IMR-90 (cell line): Measurements from ENCODE around the gene STYK1. TPM values are rescaled to one million over a fixed set of nuclear protein-coding genes. Genes with fewer than 3 reads are reported as not detected.
A peak's percentile ranks its signal among the peaks of the same experiment; 100 is the strongest.
"Not testable (repeated sequence)": the region's sequence is repeated elsewhere in the genome, so short reads cannot be mapped to it uniquely, and the experiment has no call there.

Experiments
- ATAC-seq: fragments of 200-7000 bp; cut with Tn5 transposase; 2 replicates; pipeline ENCODE4 v1.9.1; 2020; ENCODE audit warnings: low read depth, mild to moderate bottlenecking, moderate library complexity
- BruUV-seq: library from RNA; stranded (reverse); fragments of 400-500 nt; replicated peaks from 2 replicates; lab custom pipeline; 2021; lab: Mats Ljungman, UMichigan
- CTCF ChIA-PET: fragments of 300-600 bp; formaldehyde crosslinking; extraction: SDS; loops from one replicate; lab custom pipeline; 2021; ENCODE audit warnings: antibody characterized with exemption; lab: Yijun Ruan, JAX
- POLR2A ChIA-PET: fragments of 300-600 bp; sonication (Branson Sonifier 250); formaldehyde crosslinking; loops from one replicate; lab custom pipeline; 2022; ENCODE audit warnings: antibody characterized with exemption; ENCODE audit not compliant: unreplicated experiment; lab: Charles Lee
- DNase-seq: peaks from one replicate; pipeline ENCODE4 v3.0.0; 2013
- H2AFZ ChIP-seq: replicated peaks from 2 replicates; pipeline ENCODE3; 2013; ENCODE audit warnings: low read length, mild to moderate bottlenecking; ENCODE audit not compliant: poor library complexity
- H2AK5ac ChIP-seq: 2 replicates; pipeline ENCODE4 v1.6.1; 2013; ENCODE audit warnings: low read depth, low read length, inconsistent platforms
- H2AK9ac ChIP-seq: replicated peaks from 2 replicates; pipeline ENCODE3; 2013; ENCODE audit warnings: mild to moderate bottlenecking, low read depth, low read length, moderate library complexity; ENCODE audit not compliant: poor library complexity
- H2BK120ac ChIP-seq: 2 replicates; pipeline ENCODE4 v1.6.1; 2013; ENCODE audit warnings: low read depth, low read length, inconsistent platforms
- H2BK15ac ChIP-seq: 3 replicates; pipeline ENCODE4 v1.6.1; 2013; ENCODE audit warnings: low read depth, low read length, inconsistent platforms
- H2BK20ac ChIP-seq: 2 replicates; pipeline ENCODE4 v1.6.1; 2013; ENCODE audit warnings: low read depth, mild to moderate bottlenecking, inconsistent platforms, low read length, moderate library complexity
- H2BK5ac ChIP-seq: 2 replicates; pipeline ENCODE4 v1.6.1; 2013; ENCODE audit warnings: mild to moderate bottlenecking, low read depth, low read length, inconsistent platforms; ENCODE audit not compliant: poor library complexity, severe bottlenecking
- H3K14ac ChIP-seq: replicated peaks from 2 replicates; pipeline ENCODE4 v1.6.1; 2013; ENCODE audit warnings: low read depth, low read length, inconsistent platforms
- H3K18ac ChIP-seq: 2 replicates; pipeline ENCODE4 v1.6.1; 2013; ENCODE audit warnings: low read depth, low read length, control low read depth
- H3K23ac ChIP-seq: 2 replicates; pipeline ENCODE4 v1.6.1; 2013; ENCODE audit warnings: low read depth, low read length, inconsistent platforms
- H3K27ac ChIP-seq: 2 replicates; pipeline ENCODE4 v1.5.1; 2013; ENCODE audit warnings: mild to moderate bottlenecking, control low read depth, low read length; ENCODE audit not compliant: insufficient read depth
- H3K27me3 ChIP-seq: 2 replicates; pipeline ENCODE4 v1.6.1; 2013; ENCODE audit warnings: low read length; ENCODE audit not compliant: control insufficient read depth, insufficient read depth
- H3K36me3 ChIP-seq: 2 replicates; pipeline ENCODE4 v1.6.1; 2013; ENCODE audit warnings: low read length, mixed read lengths; ENCODE audit not compliant: control insufficient read depth, insufficient read depth
- H3K4ac ChIP-seq: 2 replicates; pipeline ENCODE4 v1.6.1; 2013; ENCODE audit warnings: low read depth, low read length, inconsistent platforms
- H3K4me1 ChIP-seq: 2 replicates; pipeline ENCODE4 v1.6.1; 2013; ENCODE audit warnings: low read length, mixed read lengths; ENCODE audit not compliant: control insufficient read depth, insufficient read depth
- H3K4me2 ChIP-seq: 2 replicates; pipeline ENCODE4 v1.6.1; 2013; ENCODE audit warnings: low read depth, mild to moderate bottlenecking, control low read depth, low read length, moderate library complexity
- H3K4me3 ChIP-seq: 2 replicates; pipeline ENCODE4 v1.5.1; 2013; ENCODE audit warnings: low read depth, mild to moderate bottlenecking, control low read depth, low read length, moderate library complexity; ENCODE audit not compliant: insufficient read depth
- H3K56ac ChIP-seq: 2 replicates; pipeline ENCODE4 v1.6.1; 2013; ENCODE audit warnings: low read length, inconsistent platforms; ENCODE audit not compliant: insufficient read depth; ENCODE audit errors: extremely low read depth
- H3K79me1 ChIP-seq, 2 experiments: 2 replicates each; pipeline ENCODE4 v1.6.1; 2013; ENCODE audit warnings: low read length in 2 of 2, inconsistent platforms in 1 of 2, low read depth in 1 of 2
- H3K9ac ChIP-seq: 2 replicates; pipeline ENCODE4 v1.6.1; 2013; ENCODE audit warnings: low read depth, low read length, control low read depth
- H3K9me1 ChIP-seq: 2 replicates; pipeline ENCODE4 v1.6.1; 2013; ENCODE audit warnings: low read length, inconsistent platforms; ENCODE audit not compliant: insufficient read depth
- H3K9me3 ChIP-seq: 2 replicates; pipeline ENCODE4 v1.6.1; 2013; ENCODE audit warnings: low read length; ENCODE audit not compliant: control insufficient read depth, insufficient read depth
- H4K20me1 ChIP-seq: 2 replicates; pipeline ENCODE4 v1.6.1; 2013; ENCODE audit warnings: low read length, inconsistent platforms; ENCODE audit not compliant: insufficient read depth
- H4K5ac ChIP-seq: 2 replicates; pipeline ENCODE4 v1.6.1; 2013; ENCODE audit warnings: mild to moderate bottlenecking, low read depth, low read length, control low read depth
- H4K8ac ChIP-seq, 2 experiments: 2 replicates each; pipeline ENCODE4 v1.6.1; 2013; ENCODE audit warnings: low read depth in 2 of 2, low read length in 2 of 2, control low read depth in 1 of 2, inconsistent platforms in 1 of 2
- H4K91ac ChIP-seq: 2 replicates; pipeline ENCODE4 v1.6.1; 2013; ENCODE audit warnings: low read depth, low read length, inconsistent platforms; ENCODE audit not compliant: insufficient read depth
- CEBPB ChIP-seq: IDR thresholded peaks from 2 replicates; pipeline ENCODE4 v1.6.1; 2012; ENCODE audit warnings: low read depth, low read length, improper control_type of control experiment
- MAFK ChIP-seq: IDR thresholded peaks from 2 replicates; pipeline ENCODE4 v1.6.1; 2012; ENCODE audit warnings: low read depth, low read length, improper control_type of control experiment
- MXI1 ChIP-seq: IDR thresholded peaks from 2 replicates; pipeline ENCODE4 v1.6.1; 2012; ENCODE audit warnings: low read depth, mild to moderate bottlenecking, low read length, moderate library complexity, borderline replicate concordance
- RAD21 ChIP-seq: IDR thresholded peaks from 2 replicates; pipeline ENCODE4 v1.6.1; 2012; ENCODE audit warnings: low read length, improper control_type of control experiment
- RFX5 ChIP-seq: IDR thresholded peaks from 2 replicates; pipeline ENCODE4 v1.8.0; 2012; ENCODE audit warnings: low read depth, mild to moderate bottlenecking, low read length, moderate library complexity
- WGBS, 2 experiments: methylation state at CpG; one replicate each; pipeline versions ENCODE4 v1.1.5 to v1.1.7; 2013; ENCODE audit warnings: missing lambda C conversion rate in 2 of 2; ENCODE audit not compliant: insufficient read length in 1 of 2; ENCODE audit errors: extremely low coverage in 2 of 2; 5-methylcytosine and 5-hydroxymethylcytosine counted together
- dilution Hi-C: fragments of 300-500 bp; cut with HindIII; formaldehyde crosslinking; loops from one replicate; pipeline ENCODE4 v1.14.3; 2018; ENCODE audit warnings: low sequenced_read_pairs; ENCODE audit not compliant: unreplicated experiment
- in situ Hi-C: fragments of 300-500 bp; cut with MboI; formaldehyde crosslinking; loops from 3 replicates; pipeline ENCODE4 v1.14.3; 2019; ENCODE audit warnings: low sequenced_read_pairs, inconsistent platforms, mixed read lengths
- intact Hi-C: fragments of 100-400 bp; cut with micrococcal nuclease; formaldehyde crosslinking; loops from 2 replicates; pipeline ENCODE4 v1.10.0; 2022
- polyA plus RNA-seq, 3 experiments: library from polyadenylated mRNA; depleted of rRNA; stranded (reverse); fragments of >200 nt; gene quantifications; 2 replicates each; pipeline ENCODE4 v1.2.3, GENCODE V29; 2012; ENCODE audit warnings: low replicate concordance in 1 of 3
- total RNA-seq: library from RNA; depleted of rRNA; stranded (reverse); fragments of >200 nt; gene quantifications from 2 replicates; pipeline ENCODE4 v1.2.3, GENCODE V29; 2012

STYK1 gene
- total and polyA plus RNA-seq, 2 of the 4 experiments (the other 2 are of a cell fraction): 0.36 to 0.72 TPM

DNA sequence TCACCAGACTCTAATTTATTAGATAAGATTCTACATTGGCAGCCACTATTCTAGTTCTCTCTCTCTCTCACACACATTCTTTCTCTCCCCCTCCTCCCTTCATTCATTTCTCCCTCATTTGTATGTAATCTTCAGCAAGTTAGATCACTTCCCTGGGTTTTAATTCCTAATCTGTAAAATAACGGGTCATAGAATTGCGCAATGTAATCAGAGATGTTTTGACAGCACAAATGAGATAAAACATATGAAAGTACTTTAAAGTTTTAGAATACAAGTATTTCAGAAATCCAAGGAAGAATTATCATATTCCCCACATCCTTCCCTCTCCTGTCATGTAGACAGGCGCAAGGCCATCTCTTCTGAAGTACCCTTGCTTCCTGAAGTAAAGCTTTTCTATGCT, 21.7 kb downstream of the STYK1 start:
- BruUV-seq: no TSS peak
- DNase-seq: no peak
- H4K20me1 ChIP-seq: no peaks in the 10 kb centered on the region
- H3K79me1 ChIP-seq: no peaks in the 10 kb centered on the region
- no peak overlapping the region for H2BK120ac ChIP-seq
- H2AK9ac ChIP-seq: no peak overlapping the region
- H3K56ac ChIP-seq: no peak overlapping the region
- intact Hi-C loops (no loop called here), dilution Hi-C loops (no loop called here), in situ Hi-C loops (no loop called here)
- H3K4me2 ChIP-seq: no peak overlapping the region
- H3K27ac ChIP-seq: no peak overlapping the region
- no peak overlapping the region for H4K5ac ChIP-seq
- H2BK20ac ChIP-seq: no peak overlapping the region
- H3K4me3 ChIP-seq: no peak overlapping the region
- no peaks in the 10 kb centered on the region for H3K27me3 ChIP-seq
- no peak overlapping the region for H3K4ac ChIP-seq
- no CpG with 5 or more reads among the region's 3 CpGs for WGBS, 2 experiments
- H3K23ac ChIP-seq: no peak overlapping the region
- H4K91ac ChIP-seq: no peak overlapping the region
- CTCF ChIA-PET: no interaction called here
- no peak overlapping the region for H2BK15ac ChIP-seq
- no peak for TF ChIP-seq MAFK
- TF ChIP-seq RFX5: no peak
- no peak for TF ChIP-seq RAD21
- TF ChIP-seq CEBPB: peak; percentile 94
- no peak for TF ChIP-seq MXI1
- no peak overlapping the region for H3K9ac ChIP-seq
- no peak for ATAC-seq
- H2BK5ac ChIP-seq: no peak overlapping the region
- H4K8ac ChIP-seq: no peak overlapping the region
- H3K14ac ChIP-seq: no peak overlapping the region
- no peak overlapping the region for H2AFZ ChIP-seq
- H2AK5ac ChIP-seq: no peak overlapping the region
- H3K18ac ChIP-seq: no peak overlapping the region
- H3K9me3 ChIP-seq: peaks cover 3% of the 10 kb centered on the region
- H3K4me1 ChIP-seq: no peaks in the 10 kb centered on the region
- H3K36me3 ChIP-seq: no peaks in the 10 kb centered on the region
- H3K9me1 ChIP-seq: no peaks in the 10 kb centered on the region
- POLR2A ChIA-PET: no interaction called here

DNA sequence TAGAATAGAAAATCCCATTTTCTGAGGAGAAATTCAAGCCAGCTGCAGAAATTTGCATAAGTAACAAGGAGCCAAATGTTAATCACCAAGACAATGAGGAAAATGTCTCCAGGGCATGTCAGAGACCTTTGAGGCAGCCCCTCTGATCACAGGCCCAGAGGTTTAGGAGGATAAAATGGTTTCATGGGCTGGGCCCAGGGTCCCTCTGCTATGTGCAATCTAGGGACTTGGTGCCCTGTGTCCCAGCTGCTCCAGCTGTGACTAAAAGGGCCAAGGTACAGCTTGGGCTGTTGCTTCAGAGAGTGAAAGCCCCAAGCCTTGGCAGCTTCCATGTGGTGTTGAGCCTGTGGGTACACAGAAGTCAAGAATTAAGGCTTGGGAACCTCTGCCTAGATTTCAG, 27.3 kb downstream of the STYK1 start:
- CTCF ChIA-PET, H2AFZ ChIP-seq, H2AK5ac ChIP-seq, H3K56ac ChIP-seq, H3K9ac ChIP-seq, H4K91ac ChIP-seq, H3K4ac ChIP-seq, H2AK9ac ChIP-seq, intact Hi-C loops, in situ Hi-C loops, H4K8ac ChIP-seq, H3K27ac ChIP-seq, H3K9me1 ChIP-seq, dilution Hi-C loops, H2BK20ac ChIP-seq, H3K27me3 ChIP-seq, H3K4me3 ChIP-seq, H2BK15ac ChIP-seq, H4K20me1 ChIP-seq, H2BK5ac ChIP-seq, H3K14ac ChIP-seq, H3K23ac ChIP-seq, ATAC-seq, DNase-seq, H3K4me2 ChIP-seq, BruUV-seq, H3K4me1 ChIP-seq, H4K5ac ChIP-seq, H3K79me1 ChIP-seq, H3K36me3 ChIP-seq, POLR2A ChIA-PET, H2BK120ac ChIP-seq, H3K18ac ChIP-seq: not testable (repeated sequence)
- H3K9me3 ChIP-seq: peaks cover 12% of the 10 kb centered on the region; the same call in 1 of the 2 replicates
